Nephron (organoid): Measurements from ENCODE around the gene BAIAP2.

Experiments used
- H3K27ac Mint-ChIP-seq, 3 experiments: 2 replicates each; pipeline ENCODE4 v1.8.0; 2020; ENCODE audit warnings: mixed read lengths in 3 of 3, mild to moderate bottlenecking in 2 of 3, moderate library complexity in 1 of 3
- H3K27me3 Mint-ChIP-seq: 2 replicates; pipeline ENCODE4 v1.8.0; 2021; ENCODE audit warnings: low read depth, mild to moderate bottlenecking, moderate library complexity, mixed read lengths
- H3K36me3 Mint-ChIP-seq: 2 replicates; pipeline ENCODE4 v1.8.0; 2020; ENCODE audit warnings: low read depth, mixed read lengths
- H3K4me1 Mint-ChIP-seq: 2 replicates; pipeline ENCODE4 v1.8.0; 2020; ENCODE audit warnings: mixed read lengths
- H3K4me3 Mint-ChIP-seq, 3 experiments: 2 replicates each; pipeline ENCODE4 v1.8.0; 2020; ENCODE audit warnings: mild to moderate bottlenecking in 3 of 3, mixed read lengths in 3 of 3, moderate library complexity in 2 of 3
- H3K9me3 Mint-ChIP-seq: 2 replicates; pipeline ENCODE4 v1.8.0; 2020; ENCODE audit warnings: mixed read lengths
- TF ChIP-seq, protein P1 (sequence below), 3 experiments: fragments of 200-600 bp; sonication (generic); IDR thresholded peaks; one replicate each; pipeline ENCODE4 v1.5.0; 2021; ENCODE audit warnings: antibody characterized with exemption in 3 of 3; ENCODE audit not compliant: unreplicated experiment in 3 of 3

The BAIAP2 gene

GRCh38 chr17:81091154-81091553 is 56.2 kb downstream of the BAIAP2 start:
- TF ChIP-seq, protein P1, sequence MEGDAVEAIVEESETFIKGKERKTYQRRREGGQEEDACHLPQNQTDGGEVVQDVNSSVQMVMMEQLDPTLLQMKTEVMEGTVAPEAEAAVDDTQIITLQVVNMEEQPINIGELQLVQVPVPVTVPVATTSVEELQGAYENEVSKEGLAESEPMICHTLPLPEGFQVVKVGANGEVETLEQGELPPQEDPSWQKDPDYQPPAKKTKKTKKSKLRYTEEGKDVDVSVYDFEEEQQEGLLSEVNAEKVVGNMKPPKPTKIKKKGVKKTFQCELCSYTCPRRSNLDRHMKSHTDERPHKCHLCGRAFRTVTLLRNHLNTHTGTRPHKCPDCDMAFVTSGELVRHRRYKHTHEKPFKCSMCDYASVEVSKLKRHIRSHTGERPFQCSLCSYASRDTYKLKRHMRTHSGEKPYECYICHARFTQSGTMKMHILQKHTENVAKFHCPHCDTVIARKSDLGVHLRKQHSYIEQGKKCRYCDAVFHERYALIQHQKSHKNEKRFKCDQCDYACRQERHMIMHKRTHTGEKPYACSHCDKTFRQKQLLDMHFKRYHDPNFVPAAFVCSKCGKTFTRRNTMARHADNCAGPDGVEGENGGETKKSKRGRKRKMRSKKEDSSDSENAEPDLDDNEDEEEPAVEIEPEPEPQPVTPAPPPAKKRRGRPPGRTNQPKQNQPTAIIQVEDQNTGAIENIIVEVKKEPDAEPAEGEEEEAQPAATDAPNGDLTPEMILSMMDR (IDR thresholded peaks at IDR 0.05; ENCODE audit: unreplicated experiment in 3 of 3), result no peak
- Mint-ChIP-seq H3K4me1 (peaks cover 21% of the 10 kb centered on the region), H3K27ac (no peak overlapping the region), H3K36me3 (no peaks in the 10 kb centered on the region), H3K27me3 (no peaks in the 10 kb centered on the region), H3K9me3 (no peaks in the 10 kb centered on the region), H3K4me3 (no peak overlapping the region)

GRCh38 chr17:81091774-81092517 is 57.0 kb downstream of the BAIAP2 start:
- TF ChIP-seq, protein P1 (IDR thresholded peaks at IDR 0.05; ENCODE audit: unreplicated experiment in 3 of 3), result no peak
- Mint-ChIP-seq H3K36me3 (no peaks in the 10 kb centered on the region), H3K27ac (no peak overlapping the region), H3K27me3 (no peaks in the 10 kb centered on the region), H3K4me3 (no peak overlapping the region), H3K4me1 (peaks cover 27% of the 10 kb centered on the region), H3K9me3 (no peaks in the 10 kb centered on the region)

- peak overlapping the region in 1 of 3 experiments; percentile 25 for H3K27ac Mint-ChIP-seq
- no peaks in the 10 kb centered on the region for H3K27me3 Mint-ChIP-seq
- no peak overlapping the region for H3K4me3 Mint-ChIP-seq
- TF ChIP-seq, protein P1 (IDR thresholded peaks at IDR 0.05; ENCODE audit: unreplicated experiment in 3 of 3), result no peak
- no peaks in the 10 kb centered on the region for H3K36me3 Mint-ChIP-seq
- no peaks in the 10 kb centered on the region for H3K9me3 Mint-ChIP-seq
- peaks cover 33% of the 10 kb centered on the region for H3K4me1 Mint-ChIP-seq
Observed at GRCh38 chr17:81092518-81093095, 57.7 kb downstream of the BAIAP2 start.

DNA sequence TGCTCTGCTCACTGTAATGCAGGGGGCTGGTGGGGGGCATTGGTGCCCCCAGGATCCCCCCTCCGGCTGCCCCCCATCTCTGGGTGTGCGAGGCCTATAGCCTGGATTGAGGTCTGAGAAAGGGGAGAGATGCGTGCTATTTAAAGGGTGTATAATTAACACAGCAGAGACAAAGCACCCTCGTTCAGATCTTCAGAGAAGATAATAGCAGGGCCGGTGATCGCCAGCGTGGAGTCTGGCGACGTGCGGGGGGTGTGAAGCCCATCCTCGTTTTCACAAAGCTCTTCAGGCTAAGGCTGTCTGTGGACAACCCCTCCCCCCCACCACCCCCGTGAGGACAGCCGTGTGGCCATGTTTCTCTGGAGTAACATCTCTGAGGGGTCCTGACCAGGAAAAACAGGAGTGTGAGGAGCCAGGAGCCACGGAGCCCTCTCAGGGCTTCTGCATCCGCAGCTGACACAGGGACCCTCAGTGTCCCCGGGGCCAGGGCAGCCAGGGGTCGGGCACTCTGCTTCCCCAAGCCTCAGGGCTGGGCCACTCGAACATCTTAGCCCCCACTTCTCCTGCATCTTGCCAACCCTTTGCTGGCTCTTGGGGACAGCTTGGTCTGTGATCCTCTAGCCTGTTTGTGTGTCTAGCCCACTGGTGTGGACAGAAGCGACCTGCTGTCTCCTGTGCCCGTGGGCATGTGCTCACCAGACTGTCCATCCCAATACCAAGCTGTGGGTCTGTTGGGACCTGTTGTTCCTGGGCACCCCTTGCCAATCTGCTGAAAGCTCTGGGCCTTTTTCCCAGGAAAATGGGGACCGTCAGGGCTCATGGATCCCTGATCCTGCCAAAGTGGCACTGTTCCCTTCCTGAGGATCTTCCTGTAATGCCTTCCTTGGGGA is 58.9 kb downstream of the BAIAP2 start:
- Mint-ChIP-seq H3K36me3 (no peaks in the 10 kb centered on the region), H3K4me3 (no peak overlapping the region), H3K27ac (peak overlapping the region in 2 of 3 experiments; percentile 81 to 96), H3K4me1 (peaks cover 38% of the 10 kb centered on the region), H3K27me3 (no peaks in the 10 kb centered on the region), H3K9me3 (no peaks in the 10 kb centered on the region)
- TF ChIP-seq, protein P1 (IDR thresholded peaks at IDR 0.05; ENCODE audit: unreplicated experiment in 3 of 3), result no peak

DNA sequence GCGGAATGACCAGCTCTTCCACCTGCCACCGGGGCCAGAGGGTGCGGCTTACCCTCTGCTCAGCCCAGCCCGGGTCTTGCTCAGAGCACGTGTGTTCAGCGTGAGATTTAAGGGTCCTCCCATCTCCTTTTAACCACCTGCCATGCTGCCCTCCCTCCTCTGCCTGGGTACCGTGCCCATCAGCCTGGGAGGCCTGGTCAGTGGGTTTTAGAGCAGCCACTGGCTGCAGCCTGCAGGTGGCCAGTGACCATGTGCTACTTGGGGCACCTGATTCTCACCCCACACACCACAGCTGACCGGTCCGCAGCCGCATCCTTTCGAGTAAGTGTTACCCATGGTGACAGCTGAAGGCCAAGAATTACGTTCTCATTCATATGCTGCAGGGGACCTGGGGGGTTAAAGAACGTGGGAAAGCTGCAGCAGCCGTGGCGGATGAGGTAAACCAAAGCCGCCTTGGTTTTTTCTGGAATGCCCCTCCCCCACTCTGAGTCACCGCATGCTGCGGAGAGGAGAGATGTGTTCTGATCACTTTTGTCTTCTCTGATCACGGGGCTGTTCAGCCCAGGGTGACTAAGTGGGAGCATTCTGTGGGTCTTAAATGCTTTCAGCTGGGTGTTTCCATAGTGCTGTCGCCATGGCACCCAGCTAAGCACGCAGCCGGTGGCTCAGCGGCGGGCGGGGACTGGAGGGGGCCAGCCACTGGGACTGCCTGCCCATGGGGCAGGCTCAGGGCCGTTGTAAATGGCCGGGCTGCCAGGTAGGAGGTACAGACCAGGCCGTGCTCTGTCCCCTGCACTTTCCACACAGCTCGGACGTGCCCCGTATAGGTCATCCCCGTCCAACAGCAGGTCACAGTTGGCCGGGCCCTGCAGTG is 59.8 kb downstream of the BAIAP2 start:
- H3K27ac Mint-ChIP-seq, result peak overlapping the region; percentile 70 to 96 (median 81)
- TF ChIP-seq, protein P1 (IDR thresholded peaks at IDR 0.05; ENCODE audit: unreplicated experiment in 3 of 3), result no peak
- no peaks in the 10 kb centered on the region for H3K9me3 Mint-ChIP-seq
- no peaks in the 10 kb centered on the region for H3K27me3 Mint-ChIP-seq
- peak overlapping the region in 2 of 3 experiments; percentile 8 to 47 for H3K4me3 Mint-ChIP-seq
- H3K36me3 Mint-ChIP-seq, result no peaks in the 10 kb centered on the region
- peaks cover 38% of the 10 kb centered on the region for H3K4me1 Mint-ChIP-seq
